Stomach smooth muscle (tissue), 2 donors: Measurements from ENCODE around the gene BTBD9.

Experiments used
- H3K27ac ChIP-seq: one replicate; pipeline ENCODE4 v1.7.0; 2013; ENCODE audit warnings: mild to moderate bottlenecking, low read length, inconsistent platforms
- H3K27me3 ChIP-seq, 2 donors: one replicate each; pipeline ENCODE4 v1.7.0; 2013; ENCODE audit warnings: low read length in 2 of 2; ENCODE audit not compliant: insufficient read depth in 2 of 2, control insufficient read depth in 1 of 2
- H3K36me3 ChIP-seq, 2 donors: one replicate each; pipeline ENCODE4 v1.7.0; 2013; ENCODE audit warnings: low read length in 2 of 2; ENCODE audit not compliant: control insufficient read depth in 2 of 2, insufficient read depth in 2 of 2
- H3K4me1 ChIP-seq: one replicate; pipeline ENCODE4 v1.7.0; 2013; ENCODE audit warnings: low read length; ENCODE audit not compliant: control insufficient read depth, insufficient read depth
- H3K4me3 ChIP-seq, 2 donors: one replicate each; pipeline ENCODE4 v1.7.0; 2013; ENCODE audit warnings: low read length in 2 of 2
- H3K9ac ChIP-seq, 2 donors: one replicate each; pipeline ENCODE4 v1.7.0; 2013; ENCODE audit warnings: low read length in 2 of 2, mild to moderate bottlenecking in 1 of 2
- H3K9me3 ChIP-seq, 2 donors: one replicate each; pipeline ENCODE4 v1.7.0; 2013; ENCODE audit warnings: low read length in 2 of 2; ENCODE audit not compliant: control insufficient read depth in 2 of 2
- donor health status: healthy.
- donor health status: Pancreatic carcinoma.

Gene BTBD9

DNA sequence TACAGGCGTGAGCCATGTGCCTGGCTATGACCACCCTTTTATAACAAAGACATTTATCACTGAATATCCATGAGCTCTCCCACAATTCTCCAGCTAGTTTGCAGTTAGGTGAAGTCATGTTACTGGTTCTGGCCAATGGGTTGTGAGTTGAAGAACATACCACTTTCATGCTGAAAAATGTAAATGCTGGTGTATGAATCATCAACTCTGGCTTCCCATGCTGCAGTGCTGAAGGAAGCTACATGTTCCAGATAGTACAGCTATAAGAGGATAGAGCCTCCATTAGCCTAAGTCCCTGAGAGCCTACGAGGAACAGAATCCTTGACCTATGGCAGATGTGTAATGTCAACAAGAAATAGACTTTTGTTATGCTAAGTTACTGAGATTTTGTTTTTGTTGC, 180.4 kb downstream of the BTBD9 start:
- H3K9ac ChIP-seq: no peak overlapping the region
- no peaks in the 10 kb centered on the region for H3K4me1 ChIP-seq
- no peak overlapping the region for H3K4me3 ChIP-seq
- no peaks in the 10 kb centered on the region for H3K9me3 ChIP-seq
- H3K27me3 ChIP-seq: no peaks in the 10 kb centered on the region
- no peak overlapping the region for H3K27ac ChIP-seq
- no peaks in the 10 kb centered on the region for H3K36me3 ChIP-seq

DNA sequence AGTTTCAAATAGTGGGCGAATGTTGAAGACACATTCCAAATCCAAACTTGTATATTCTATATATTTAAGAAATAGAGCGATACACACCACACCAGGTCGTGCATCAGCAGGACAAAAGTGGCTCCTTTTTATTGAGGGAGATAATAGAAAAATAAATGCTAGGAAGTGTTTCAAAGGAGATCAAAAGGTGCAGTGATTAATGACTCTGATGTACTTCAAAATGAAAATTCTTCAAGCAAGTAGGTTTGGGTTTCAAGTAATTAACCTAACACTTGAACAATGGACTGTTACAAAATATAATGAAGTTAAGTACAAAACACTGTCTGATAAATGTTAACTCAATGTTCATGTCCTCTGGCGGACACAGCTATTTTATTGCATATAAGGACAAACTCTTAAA, 185.9 kb downstream of the BTBD9 start:
- no peak overlapping the region for H3K4me3 ChIP-seq
- no peaks in the 10 kb centered on the region for H3K36me3 ChIP-seq
- no peak overlapping the region for H3K9ac ChIP-seq
- no peaks in the 10 kb centered on the region for H3K9me3 ChIP-seq
- H3K27ac ChIP-seq: no peak overlapping the region
- H3K4me1 ChIP-seq: no peaks in the 10 kb centered on the region
- no peaks in the 10 kb centered on the region for H3K27me3 ChIP-seq

GRCh38 chr6:38452816-38453660, 186.7 kb downstream of the BTBD9 start:
- Histone ChIP-seq H3K27me3 (no peaks in the 10 kb centered on the region), H3K36me3 (no peaks in the 10 kb centered on the region), H3K9me3 (no peaks in the 10 kb centered on the region), H3K4me3 (no peak overlapping the region), H3K4me1 (no peaks in the 10 kb centered on the region), H3K27ac (no peak overlapping the region), H3K9ac (no peak overlapping the region)

- Histone ChIP-seq H3K27ac (no peak overlapping the region), H3K36me3 (no peaks in the 10 kb centered on the region), H3K27me3 (no peaks in the 10 kb centered on the region), H3K9ac (no peak overlapping the region), H3K4me1 (no peaks in the 10 kb centered on the region), H3K4me3 (no peak overlapping the region), H3K9me3 (no peaks in the 10 kb centered on the region)
Measured at GRCh38 chr6:38450717-38451116, 189.0 kb downstream of the BTBD9 start.

DNA sequence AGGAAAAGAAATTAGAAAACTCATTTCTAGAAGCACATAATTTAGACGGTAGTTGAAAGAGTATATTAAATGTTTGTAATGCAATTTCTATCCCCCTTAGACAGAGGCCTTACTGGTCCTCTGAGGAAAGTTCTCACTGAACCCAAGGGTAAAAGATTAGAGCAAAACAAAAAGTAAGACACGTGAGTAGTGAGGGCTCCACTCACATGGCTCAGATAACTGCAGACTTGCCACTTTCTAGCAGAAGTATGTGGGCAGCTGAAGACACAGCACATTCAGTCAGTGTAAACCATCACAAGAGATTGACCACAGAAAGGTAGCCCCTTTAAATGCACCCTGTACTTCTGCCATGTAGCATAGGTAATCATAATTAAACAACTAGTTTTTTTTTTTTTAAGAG, 193.8 kb downstream of the BTBD9 start:
- no peak overlapping the region for H3K4me3 ChIP-seq
- H3K9me3 ChIP-seq: no peaks in the 10 kb centered on the region
- H3K4me1 ChIP-seq: no peaks in the 10 kb centered on the region
- H3K36me3 ChIP-seq: no peaks in the 10 kb centered on the region
- no peak overlapping the region for H3K27ac ChIP-seq
- no peak overlapping the region for H3K9ac ChIP-seq
- no peaks in the 10 kb centered on the region for H3K27me3 ChIP-seq

DNA sequence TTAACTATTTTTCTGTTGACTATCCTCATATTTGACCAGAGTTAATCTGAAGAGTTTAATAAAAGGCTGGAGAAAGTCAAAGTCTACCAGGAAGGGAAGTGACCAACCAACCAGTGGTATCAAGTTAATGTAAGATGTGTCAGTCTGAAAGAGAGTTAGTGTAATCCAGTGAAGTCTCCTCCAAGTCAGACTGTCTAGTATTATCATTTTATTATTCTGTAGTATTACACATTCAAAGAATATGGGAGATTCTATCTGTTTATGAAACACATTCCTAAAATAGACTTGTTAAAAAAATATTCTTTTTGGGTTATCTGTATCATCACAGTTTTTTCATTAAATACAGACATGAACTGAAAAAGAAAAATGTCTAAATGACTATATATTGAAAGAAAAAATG, 194.4 kb downstream of the BTBD9 start:
- Histone ChIP-seq H3K9me3 (no peaks in the 10 kb centered on the region), H3K9ac (no peak overlapping the region), H3K36me3 (no peaks in the 10 kb centered on the region), H3K27ac (no peak overlapping the region), H3K27me3 (no peaks in the 10 kb centered on the region), H3K4me1 (no peaks in the 10 kb centered on the region), H3K4me3 (no peak overlapping the region)

DNA sequence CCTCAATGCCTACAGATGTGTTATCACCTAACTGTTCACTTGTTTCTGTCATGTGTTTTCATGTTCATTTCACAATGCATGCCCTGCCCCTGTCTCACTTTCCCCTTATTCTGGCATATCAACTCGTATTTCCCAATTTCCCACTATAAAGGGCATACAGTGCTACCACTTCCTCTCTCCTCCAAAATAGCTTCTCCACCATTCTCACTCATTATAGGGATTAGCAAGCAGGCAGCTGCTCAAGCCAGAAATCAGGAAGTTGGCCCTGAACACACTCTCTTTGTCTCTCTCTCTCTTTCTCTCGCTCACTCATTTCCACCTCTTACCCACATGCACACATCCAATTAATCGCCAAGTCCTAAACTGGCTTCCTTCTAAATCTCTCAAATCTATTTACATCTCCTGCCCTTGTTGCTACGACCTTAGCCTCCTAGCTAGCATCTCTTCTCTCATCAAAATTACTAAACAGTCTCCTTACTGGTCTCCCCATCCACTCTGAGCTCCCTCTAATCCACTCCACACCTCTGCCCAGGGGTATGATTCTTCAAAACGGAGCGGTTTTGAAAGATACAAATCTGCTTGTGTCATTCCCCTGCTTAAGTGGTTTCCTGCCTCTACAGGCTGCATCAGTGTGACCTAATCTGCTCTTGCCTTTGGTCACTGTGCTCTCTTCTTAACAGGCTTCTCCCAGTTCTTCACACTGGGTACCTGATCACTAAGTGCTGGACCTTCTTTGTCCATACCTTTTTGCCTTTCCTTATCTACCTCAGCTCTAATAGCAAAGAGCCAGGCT, 196.2 kb downstream of the BTBD9 start:
- Histone ChIP-seq H3K9me3 (no peaks in the 10 kb centered on the region), H3K4me1 (no peaks in the 10 kb centered on the region), H3K36me3 (no peaks in the 10 kb centered on the region), H3K27me3 (no peaks in the 10 kb centered on the region), H3K27ac (no peak overlapping the region), H3K9ac (no peak overlapping the region), H3K4me3 (no peak overlapping the region)

DNA sequence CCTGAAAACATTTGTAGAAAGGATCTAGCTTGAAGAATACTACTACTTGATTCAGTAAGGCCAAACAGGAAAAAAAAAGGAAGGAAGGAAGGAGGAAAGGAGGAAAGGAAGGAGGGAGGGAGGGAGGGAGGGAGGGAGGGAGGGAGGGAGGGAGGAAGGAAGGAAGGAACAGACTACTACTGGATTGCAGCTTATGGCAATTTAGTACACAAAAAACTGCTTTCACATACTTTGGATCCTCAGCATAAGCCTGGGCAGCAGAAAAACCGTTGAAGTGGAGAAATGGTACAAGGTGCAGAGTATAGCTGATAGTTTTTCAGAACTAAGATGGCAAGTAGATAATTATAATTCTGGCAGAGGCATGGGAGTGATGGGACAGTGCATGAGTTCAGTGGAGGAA, 201.6 kb downstream of the BTBD9 start:
- Histone ChIP-seq H3K36me3 (no peaks in the 10 kb centered on the region), H3K27me3 (no peaks in the 10 kb centered on the region), H3K9ac (no peak overlapping the region), H3K9me3 (no peaks in the 10 kb centered on the region), H3K27ac (no peak overlapping the region), H3K4me1 (no peaks in the 10 kb centered on the region), H3K4me3 (no peak overlapping the region)

GRCh38 chr6:38436726-38437465, 202.8 kb downstream of the BTBD9 start:
- no peaks in the 10 kb centered on the region for H3K27me3 ChIP-seq

DNA sequence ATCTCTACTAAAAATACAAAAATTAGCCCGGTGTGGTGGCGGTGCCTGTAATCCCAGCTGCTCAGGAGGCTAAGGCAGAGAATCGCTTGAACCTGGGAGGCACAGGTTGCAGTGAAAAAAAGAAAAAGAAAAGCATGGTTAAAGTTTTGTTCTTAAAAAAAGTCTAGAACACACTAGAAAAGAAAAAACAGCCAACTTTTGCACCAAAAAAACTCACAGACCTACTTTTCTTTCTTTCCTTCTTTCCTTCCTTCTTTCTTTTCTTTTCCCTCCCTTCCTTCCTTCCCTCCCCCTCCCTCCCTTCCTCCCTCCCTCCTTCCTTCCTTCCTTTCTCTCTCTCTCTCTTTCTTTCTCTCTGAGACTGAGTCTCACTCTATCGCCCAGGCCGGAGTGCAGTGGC, 204.4 kb downstream of the BTBD9 start:
- H3K27ac ChIP-seq: no peak overlapping the region
- no peak overlapping the region for H3K4me3 ChIP-seq
- no peaks in the 10 kb centered on the region for H3K4me1 ChIP-seq
- no peak overlapping the region for H3K9ac ChIP-seq
- no peaks in the 10 kb centered on the region for H3K9me3 ChIP-seq
- no peaks in the 10 kb centered on the region for H3K27me3 ChIP-seq
- H3K36me3 ChIP-seq: no peaks in the 10 kb centered on the region

More at GRCh38 chr6:38436726-38437465, 202.8 kb downstream of the BTBD9 start:
- H3K4me3 ChIP-seq: no peak overlapping the region
- no peaks in the 10 kb centered on the region for H3K4me1 ChIP-seq
- no peak overlapping the region for H3K9ac ChIP-seq
- H3K9me3 ChIP-seq: no peaks in the 10 kb centered on the region
- no peaks in the 10 kb centered on the region for H3K36me3 ChIP-seq
- H3K27ac ChIP-seq: no peak overlapping the region
